Endometrial microvascular endothelial cells (primary cell): ENCODE data around the gene HMHB1. TPM values are rescaled to one million over a fixed set of nuclear protein-coding genes. Genes with fewer than 3 reads are reported as not detected.

ENCODE experiments used
- in situ Hi-C: cut with HindIII; loops from 2 replicates; pipeline ENCODE4 v1.10.0; 2017; ENCODE audit warnings: low sequenced_read_pairs, low pct_unique_long_range_greater_than_20kb; ENCODE audit errors: inconsistent ontology term
- total RNA-seq: library from RNA; depleted of rRNA; stranded (reverse); fragments of >200 nt; gene quantifications from one replicate; pipeline ENCODE4 v1.2.3, GENCODE V29; 2015; ENCODE audit errors: inconsistent ontology term

HMHB1 gene
- total RNA-seq, 1 donor from 2014 or later = not detected

DNA sequence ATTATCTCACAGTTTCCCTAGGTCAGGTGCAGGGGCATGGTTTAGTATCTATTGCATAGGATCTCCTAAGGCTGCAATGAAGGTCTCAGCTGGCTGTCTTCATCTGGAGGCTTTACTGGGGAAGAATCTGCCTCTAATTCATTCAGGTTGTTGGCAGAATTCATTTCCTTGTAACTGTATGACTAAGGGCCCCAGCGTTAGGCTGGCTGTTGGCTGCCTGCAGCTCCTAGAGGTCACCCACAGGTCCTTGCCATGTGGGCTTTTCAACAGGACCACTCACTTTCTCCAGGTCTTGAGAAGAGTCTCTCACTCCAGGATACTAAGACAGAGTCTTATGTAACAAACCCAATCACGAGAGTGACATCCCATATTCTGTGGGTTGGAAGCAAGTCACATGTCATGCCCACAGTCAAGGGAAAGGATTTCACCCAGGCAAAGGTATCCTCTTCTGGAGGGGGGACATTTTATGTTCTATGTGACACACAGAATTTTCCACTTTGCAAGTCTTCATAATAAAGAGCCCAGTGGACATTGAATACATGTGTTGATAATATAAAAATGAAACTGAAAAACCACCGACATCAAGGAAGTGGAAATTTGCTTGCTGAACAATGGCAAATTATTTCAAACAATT is 38.2 kb downstream of the HMHB1 start:
- in situ Hi-C loops = no loop called here

DNA sequence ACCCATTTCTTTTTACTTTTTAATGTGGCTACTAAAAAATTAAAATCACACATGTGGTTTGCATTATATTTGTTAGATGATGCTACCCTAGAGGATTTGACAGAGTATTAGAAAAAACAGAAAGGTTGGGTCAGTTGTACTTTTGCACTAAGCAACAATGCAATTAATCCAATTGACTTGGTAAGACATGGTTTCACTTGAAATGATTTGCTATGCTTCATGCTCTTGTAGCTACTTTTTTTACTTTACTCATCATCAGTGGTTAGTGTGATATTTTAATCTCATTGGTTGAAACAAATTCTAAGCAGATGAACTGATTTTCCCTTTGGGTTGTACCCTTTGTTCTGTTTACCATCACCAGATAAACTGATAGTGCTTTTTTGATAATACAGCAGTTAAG is 39.4 kb downstream of the HMHB1 start:
- in situ Hi-C loops = no loop called here

DNA sequence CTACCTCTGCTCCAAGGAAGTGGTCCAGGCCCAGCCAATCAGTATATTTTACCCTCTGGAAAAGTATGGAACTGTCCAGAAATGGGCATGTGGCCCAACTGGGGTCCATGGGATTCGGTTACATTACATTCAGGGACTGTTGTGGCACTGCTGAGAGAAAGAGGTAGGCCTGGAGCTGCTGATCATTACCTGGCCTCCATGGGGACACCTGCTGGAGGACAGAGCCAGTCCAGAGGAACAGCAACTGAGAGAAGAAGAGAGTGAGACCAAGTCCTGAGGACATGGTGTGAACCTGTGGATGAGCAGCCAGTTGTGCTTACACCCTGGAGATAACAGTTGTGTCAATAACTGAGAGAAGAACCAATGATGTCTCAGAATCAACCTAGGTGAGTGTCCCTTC is 48.2 kb downstream of the HMHB1 start:
- in situ Hi-C loops = no loop called here

DNA sequence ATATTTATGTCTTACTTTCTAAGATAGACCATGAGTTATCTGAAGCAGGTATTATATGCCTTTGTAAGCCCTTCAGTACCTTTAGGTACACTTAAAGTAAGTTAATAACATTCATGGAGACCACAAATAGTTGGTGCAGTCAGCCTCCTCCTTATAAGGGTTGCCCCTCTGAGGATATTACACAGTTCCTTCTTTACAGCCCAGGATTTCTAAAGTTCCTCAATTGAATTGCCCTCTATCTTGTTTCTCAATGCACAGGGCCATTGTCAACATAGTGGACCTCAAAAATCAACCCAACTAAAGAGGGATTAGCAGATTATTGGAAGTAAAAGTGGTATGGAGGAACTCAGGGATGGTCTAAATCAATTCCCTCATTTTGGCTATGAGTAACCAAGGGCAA is 50.3 kb downstream of the HMHB1 start:
- in situ Hi-C loops = no loop called here

DNA sequence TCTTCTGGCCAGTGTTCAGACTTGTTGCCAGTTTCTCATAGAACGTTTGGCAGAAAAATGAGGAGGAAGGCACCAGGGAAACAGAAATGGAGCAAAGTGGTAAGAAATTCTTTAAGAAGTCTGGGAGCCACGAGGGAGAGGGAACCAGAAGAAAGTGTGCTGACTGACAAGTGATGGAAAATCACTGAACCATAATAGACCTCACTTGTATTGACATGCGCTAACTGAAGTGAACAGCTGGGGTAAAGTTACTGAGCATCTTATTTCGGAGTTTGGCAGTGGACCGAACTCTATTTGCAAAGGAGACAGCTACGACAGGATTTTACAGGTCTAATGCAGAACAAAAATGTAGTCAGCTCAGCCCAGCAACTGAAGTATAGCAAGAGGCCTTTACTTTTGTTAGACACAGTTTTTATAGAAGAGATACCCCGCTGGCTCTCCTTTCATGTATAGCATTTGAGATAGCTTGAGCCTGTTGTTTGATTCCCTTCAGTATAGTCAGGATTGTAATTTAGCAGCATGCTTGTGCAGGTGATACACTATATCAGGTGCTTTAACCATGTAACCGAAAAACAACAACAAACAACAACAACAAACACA is 53.6 kb downstream of the HMHB1 start:
- in situ Hi-C loops = no loop called here
